ENCODE results near the gene RNF175.
"Not testable (repeated sequence)": the region's sequence is repeated elsewhere in the genome, so short reads cannot be mapped to it uniquely, and the experiment has no call there.

The RNF175 gene

DNA sequence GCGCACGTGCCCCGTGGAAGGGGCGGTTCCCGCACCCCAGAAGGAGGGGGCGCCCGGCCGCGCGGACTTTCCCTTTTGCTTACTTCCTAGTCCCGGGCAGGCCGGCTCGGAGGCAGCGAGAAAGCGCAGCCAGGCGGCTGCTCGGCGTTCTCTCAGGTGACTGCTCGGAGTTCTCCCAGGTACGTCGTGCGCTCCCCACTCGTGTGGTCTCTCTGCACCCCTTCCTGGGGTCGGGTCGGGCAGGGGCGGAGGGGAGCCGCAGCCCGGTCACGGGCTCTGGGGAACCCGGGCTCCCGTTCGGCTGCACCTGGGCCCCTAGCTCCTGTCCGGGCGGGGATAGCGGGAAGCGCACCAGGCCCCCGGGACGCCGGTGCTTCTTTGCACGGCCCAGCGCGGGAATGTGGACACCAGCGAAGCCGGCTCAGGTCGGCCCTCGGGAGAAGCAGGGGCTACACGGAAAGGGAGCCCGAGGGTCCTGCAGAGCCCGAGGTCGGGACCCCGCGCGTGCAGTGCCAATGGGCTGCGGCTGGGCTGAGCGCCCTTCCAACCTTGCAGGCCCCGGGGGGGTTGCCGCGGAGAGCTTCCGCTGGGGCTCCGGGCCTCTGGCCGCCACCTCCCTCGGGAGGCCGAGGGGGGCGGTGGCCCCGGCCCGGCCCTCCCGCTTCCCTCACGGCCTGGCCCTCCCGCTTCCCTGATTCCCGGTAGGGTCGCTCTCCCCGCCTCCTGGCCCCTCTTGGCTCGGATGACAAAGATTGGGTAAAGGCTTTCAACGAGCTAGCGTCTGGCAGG, 75.4 kb downstream of the RNF175 start, which contains the start of gene TLR2:
Gene TLR2, plus strand, starts transcription at position 99 of the 789 bp plus-strand sequence. CDS start 18,628 bp downstream, outside the sequence.
- H3K27ac Mint-ChIP-seq: peak within 1 kb of the TSS; percentile 14
- H3K36me3 Mint-ChIP-seq: peaks cover 12% of the 10 kb centered on the region
- H3K4me1 Mint-ChIP-seq: peaks cover 18% of the 10 kb centered on the region
- H3K27me3 Mint-ChIP-seq: peaks cover 6% of the 10 kb centered on the region
- H3K9me3 Mint-ChIP-seq: peaks cover 8% of the 10 kb centered on the region
- H3K4me3 Mint-ChIP-seq: peak within 1 kb of the TSS; percentile 87

DNA sequence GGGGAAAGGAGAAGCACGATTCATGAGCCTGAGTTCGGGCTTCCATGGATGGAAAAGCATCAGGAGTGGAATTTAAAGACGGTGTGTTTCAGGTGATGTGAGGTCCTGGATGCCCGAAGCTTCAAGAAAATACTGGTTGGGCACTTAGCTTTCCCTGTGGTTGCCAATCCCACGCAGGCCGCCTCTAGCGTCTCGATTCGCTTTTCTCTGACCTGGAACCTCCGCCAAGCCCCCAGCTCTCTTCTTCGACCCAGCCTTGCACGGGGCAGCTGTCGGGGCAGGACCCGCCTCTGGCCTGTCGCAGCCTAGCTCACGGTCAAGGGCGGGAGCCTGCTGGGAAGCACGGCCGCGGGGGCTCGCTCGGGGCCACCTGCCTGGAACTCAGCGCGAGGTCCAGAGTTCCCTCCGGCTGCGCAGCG, 76.1 kb downstream of the RNF175 start:
- H3K27me3 Mint-ChIP-seq: peaks cover 6% of the 10 kb centered on the region
- H3K36me3 Mint-ChIP-seq: peaks cover 8% of the 10 kb centered on the region
- peaks cover 18% of the 10 kb centered on the region for H3K4me1 Mint-ChIP-seq
- H3K27ac Mint-ChIP-seq: no peak overlapping the region
- H3K9me3 Mint-ChIP-seq: peaks cover 5% of the 10 kb centered on the region
- H3K4me3 Mint-ChIP-seq: peak overlapping the region; percentile 79

- H3K4me3 Mint-ChIP-seq: no peak overlapping the region
- H3K9me3 Mint-ChIP-seq: peaks cover 8% of the 10 kb centered on the region
- H3K27ac Mint-ChIP-seq: no peak overlapping the region
- H3K27me3 Mint-ChIP-seq: peaks cover 6% of the 10 kb centered on the region
- peaks cover 7% of the 10 kb centered on the region for H3K4me1 Mint-ChIP-seq
- peaks cover 4% of the 10 kb centered on the region for H3K36me3 Mint-ChIP-seq
Measured at GRCh38 chr4:153679486-153679885, 80.3 kb downstream of the RNF175 start.

GRCh38 chr4:153676984-153677383, 82.8 kb downstream of the RNF175 start:
- Mint-ChIP-seq H3K27me3 (no peaks in the 10 kb centered on the region), H3K4me3 (no peak overlapping the region), H3K4me1 (no peaks in the 10 kb centered on the region), H3K9me3 (peaks cover 13% of the 10 kb centered on the region), H3K27ac (no peak overlapping the region), H3K36me3 (peaks cover 4% of the 10 kb centered on the region)

GRCh38 chr4:153676486-153676885, 83.3 kb downstream of the RNF175 start:
- no peak overlapping the region for H3K27ac Mint-ChIP-seq
- H3K27me3 Mint-ChIP-seq: no peaks in the 10 kb centered on the region
- peaks cover 4% of the 10 kb centered on the region for H3K36me3 Mint-ChIP-seq
- no peak overlapping the region for H3K4me3 Mint-ChIP-seq
- H3K9me3 Mint-ChIP-seq: peaks cover 13% of the 10 kb centered on the region
- H3K4me1 Mint-ChIP-seq: no peaks in the 10 kb centered on the region

DNA sequence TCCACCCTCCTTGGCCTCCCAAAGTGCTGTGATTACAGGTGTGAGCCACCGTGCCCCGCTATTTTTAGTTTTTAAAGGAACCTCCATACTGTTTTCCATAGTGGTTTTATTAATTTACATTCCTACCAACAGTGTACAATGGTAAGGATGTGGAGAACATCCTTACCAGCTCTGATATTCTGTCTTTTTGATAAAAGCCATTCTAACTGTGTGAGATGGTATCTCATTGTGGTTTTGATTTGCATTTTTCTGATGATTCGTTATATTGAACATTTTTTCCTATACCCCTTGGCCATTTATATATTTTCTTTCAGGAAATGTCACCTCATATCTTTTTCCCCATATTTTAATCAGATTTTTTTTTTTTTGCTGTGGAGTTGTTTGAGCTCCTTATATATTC, 90.0 kb downstream of the RNF175 start:
- H3K36me3 Mint-ChIP-seq: no peaks in the 10 kb centered on the region
- H3K4me3 Mint-ChIP-seq: no peak overlapping the region
- H3K9me3 Mint-ChIP-seq: peaks cover 9% of the 10 kb centered on the region
- no peak overlapping the region for H3K27ac Mint-ChIP-seq
- H3K4me1 Mint-ChIP-seq: peaks cover 6% of the 10 kb centered on the region
- H3K27me3 Mint-ChIP-seq: peaks cover 3% of the 10 kb centered on the region

- Mint-ChIP-seq H3K4me1 (peaks cover 6% of the 10 kb centered on the region), H3K36me3 (no peaks in the 10 kb centered on the region), H3K27me3 (peaks cover 3% of the 10 kb centered on the region), H3K9me3 (no peaks in the 10 kb centered on the region), H3K4me3 (no peak overlapping the region), H3K27ac (no peak overlapping the region)
Measured at GRCh38 chr4:153668647-153669046, 91.2 kb downstream of the RNF175 start.

DNA sequence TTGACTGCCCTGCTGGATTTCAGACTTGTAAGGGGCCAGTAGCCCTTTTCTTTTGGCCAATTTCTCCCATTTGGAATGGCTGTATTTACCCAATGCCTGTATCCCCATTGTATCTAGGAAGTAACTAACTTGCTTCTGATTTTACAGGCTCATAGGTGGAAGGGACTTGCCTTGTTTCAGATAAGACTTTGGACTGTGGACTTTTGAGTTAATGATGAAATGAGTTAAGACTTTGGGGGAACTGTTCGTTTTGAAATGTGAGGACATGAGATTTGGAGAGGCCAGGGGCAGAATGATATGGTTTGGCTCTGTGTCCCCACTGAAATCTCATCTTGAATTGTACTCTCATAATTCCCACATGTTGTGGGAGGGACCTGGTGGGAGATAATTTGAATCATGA, 93.3 kb downstream of the RNF175 start:
- not testable (repeated sequence) for H3K36me3 Mint-ChIP-seq, H3K4me3 Mint-ChIP-seq, H3K27me3 Mint-ChIP-seq, H3K9me3 Mint-ChIP-seq, H3K27ac Mint-ChIP-seq, H3K4me1 Mint-ChIP-seq

- Mint-ChIP-seq H3K36me3 (no peaks in the 10 kb centered on the region), H3K9me3 (no peaks in the 10 kb centered on the region), H3K4me1 (no peaks in the 10 kb centered on the region), H3K27ac (no peak overlapping the region), H3K27me3 (peaks cover 1% of the 10 kb centered on the region), H3K4me3 (no peak overlapping the region)
Measured at GRCh38 chr4:153663667-153664066, 96.2 kb downstream of the RNF175 start.

DNA sequence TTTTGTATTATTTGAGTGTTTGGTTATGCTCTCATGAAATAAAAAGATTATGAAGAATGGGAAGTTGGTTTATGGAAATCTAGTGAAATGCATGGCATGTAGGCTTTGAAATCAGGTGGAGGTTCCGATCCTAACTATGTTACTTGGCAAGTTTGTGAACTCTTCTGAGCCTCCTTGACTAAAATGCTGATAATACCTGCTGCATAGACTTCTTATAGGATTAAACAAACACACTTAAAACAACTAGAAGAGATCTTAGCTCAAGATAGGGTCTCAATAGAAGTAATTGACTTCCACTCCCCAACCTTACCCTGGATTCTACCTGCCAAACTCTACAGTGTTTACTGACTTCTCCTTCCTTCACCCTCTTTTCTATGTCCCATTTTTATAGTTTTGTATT, 97.9 kb downstream of the RNF175 start:
- H3K27me3 Mint-ChIP-seq: no peaks in the 10 kb centered on the region
- H3K27ac Mint-ChIP-seq: no peak overlapping the region
- H3K4me1 Mint-ChIP-seq: no peaks in the 10 kb centered on the region
- no peaks in the 10 kb centered on the region for H3K36me3 Mint-ChIP-seq
- no peak overlapping the region for H3K4me3 Mint-ChIP-seq
- H3K9me3 Mint-ChIP-seq: no peaks in the 10 kb centered on the region

GRCh38 chr4:153661215-153661822, 98.5 kb downstream of the RNF175 start:
- Mint-ChIP-seq H3K4me3 (no peak overlapping the region), H3K27me3 (no peaks in the 10 kb centered on the region), H3K9me3 (no peaks in the 10 kb centered on the region), H3K4me1 (no peaks in the 10 kb centered on the region), H3K27ac (no peak overlapping the region), H3K36me3 (no peaks in the 10 kb centered on the region)
